ENCODE measurements around the gene ADK. TPM values are rescaled to one million over a fixed set of nuclear protein-coding genes. Genes with fewer than 3 reads are reported as not detected.
"Not testable (repeated sequence)": the region's sequence is repeated elsewhere in the genome, so short reads cannot be mapped to it uniquely, and the experiment has no call there.

ADK gene
- total and polyA plus RNA-seq, 11 donors = 20.8 to 55.5 (median 39.8) TPM

DNA sequence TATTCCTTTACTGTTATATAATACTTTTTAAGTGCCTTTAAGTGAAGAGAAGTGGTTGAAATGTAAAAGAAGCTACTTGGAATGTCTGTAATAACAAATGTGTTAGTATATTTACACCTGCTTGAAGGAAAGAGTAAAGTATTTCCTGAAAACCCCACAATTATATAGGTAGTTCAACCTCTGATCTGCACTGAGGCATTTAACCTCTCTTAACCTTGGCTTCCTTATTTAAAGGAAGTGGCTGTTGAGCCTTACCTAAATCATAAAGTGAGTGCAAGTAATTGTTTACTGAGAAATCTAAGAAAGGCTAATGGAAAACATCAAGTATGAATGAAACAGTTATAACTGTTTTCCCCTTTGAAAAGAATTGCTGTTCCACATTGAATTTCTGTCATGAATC lies 294.5 kb downstream of the ADK start:
- DNase-seq (no peak), ATAC-seq (no peak)
- no peaks in the 10 kb centered on the region for H3K36me3 ChIP-seq
- H3K27ac ChIP-seq = no peak overlapping the region
- no peak overlapping the region for H3K4me3 ChIP-seq
- TF ChIP-seq POLR2A (IDR thresholded peaks at IDR 0.05) = no peak
- TF ChIP-seq, protein P1, sequence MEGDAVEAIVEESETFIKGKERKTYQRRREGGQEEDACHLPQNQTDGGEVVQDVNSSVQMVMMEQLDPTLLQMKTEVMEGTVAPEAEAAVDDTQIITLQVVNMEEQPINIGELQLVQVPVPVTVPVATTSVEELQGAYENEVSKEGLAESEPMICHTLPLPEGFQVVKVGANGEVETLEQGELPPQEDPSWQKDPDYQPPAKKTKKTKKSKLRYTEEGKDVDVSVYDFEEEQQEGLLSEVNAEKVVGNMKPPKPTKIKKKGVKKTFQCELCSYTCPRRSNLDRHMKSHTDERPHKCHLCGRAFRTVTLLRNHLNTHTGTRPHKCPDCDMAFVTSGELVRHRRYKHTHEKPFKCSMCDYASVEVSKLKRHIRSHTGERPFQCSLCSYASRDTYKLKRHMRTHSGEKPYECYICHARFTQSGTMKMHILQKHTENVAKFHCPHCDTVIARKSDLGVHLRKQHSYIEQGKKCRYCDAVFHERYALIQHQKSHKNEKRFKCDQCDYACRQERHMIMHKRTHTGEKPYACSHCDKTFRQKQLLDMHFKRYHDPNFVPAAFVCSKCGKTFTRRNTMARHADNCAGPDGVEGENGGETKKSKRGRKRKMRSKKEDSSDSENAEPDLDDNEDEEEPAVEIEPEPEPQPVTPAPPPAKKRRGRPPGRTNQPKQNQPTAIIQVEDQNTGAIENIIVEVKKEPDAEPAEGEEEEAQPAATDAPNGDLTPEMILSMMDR (IDR thresholded peaks at IDR 0.05) = no peak
- intact Hi-C loops (cut with DNase I) = no loop called here
- H3K27me3 ChIP-seq = no peaks in the 10 kb centered on the region
- H3K4me1 ChIP-seq = peaks cover 0 to 3% (median 0%) of the 10 kb centered on the region in 12 donors
- H3K9me3 ChIP-seq = no peaks in the 10 kb centered on the region

DNA sequence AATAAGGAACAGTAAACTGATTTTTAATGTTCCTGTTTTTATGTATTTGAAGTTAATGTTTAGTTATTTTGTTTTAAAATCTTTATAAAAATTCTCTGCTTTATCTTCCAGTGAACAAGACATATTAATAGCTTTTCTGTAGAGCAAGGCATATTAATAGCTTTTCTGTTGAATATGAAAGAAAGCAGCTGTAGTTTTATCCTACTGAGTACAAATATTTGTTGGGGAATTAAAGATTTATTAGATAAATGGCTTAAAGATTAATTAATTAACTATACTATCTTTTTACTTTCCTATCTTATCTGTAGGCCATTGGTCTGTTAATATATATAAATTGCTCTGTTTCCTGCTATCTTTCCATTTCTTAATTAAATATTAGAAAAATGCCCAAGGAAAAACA lies 299.6 kb downstream of the ADK start:
- no peaks in the 10 kb centered on the region for H3K36me3 ChIP-seq
- H3K9me3 ChIP-seq = no peaks in the 10 kb centered on the region
- peaks cover 0 to 6% (median 0%) of the 10 kb centered on the region in 12 donors for H3K4me1 ChIP-seq
- H3K27me3 ChIP-seq = no peaks in the 10 kb centered on the region
- TF ChIP-seq POLR2A (IDR thresholded peaks at IDR 0.05) = no peak
- TF ChIP-seq, protein P1 (IDR thresholded peaks at IDR 0.05) = no peak
- intact Hi-C loops (cut with DNase I) = no loop called here
- H3K27ac ChIP-seq = no peak overlapping the region
- DNase-seq (no peak), ATAC-seq (no peak)
- no peak overlapping the region for H3K4me3 ChIP-seq

DNA sequence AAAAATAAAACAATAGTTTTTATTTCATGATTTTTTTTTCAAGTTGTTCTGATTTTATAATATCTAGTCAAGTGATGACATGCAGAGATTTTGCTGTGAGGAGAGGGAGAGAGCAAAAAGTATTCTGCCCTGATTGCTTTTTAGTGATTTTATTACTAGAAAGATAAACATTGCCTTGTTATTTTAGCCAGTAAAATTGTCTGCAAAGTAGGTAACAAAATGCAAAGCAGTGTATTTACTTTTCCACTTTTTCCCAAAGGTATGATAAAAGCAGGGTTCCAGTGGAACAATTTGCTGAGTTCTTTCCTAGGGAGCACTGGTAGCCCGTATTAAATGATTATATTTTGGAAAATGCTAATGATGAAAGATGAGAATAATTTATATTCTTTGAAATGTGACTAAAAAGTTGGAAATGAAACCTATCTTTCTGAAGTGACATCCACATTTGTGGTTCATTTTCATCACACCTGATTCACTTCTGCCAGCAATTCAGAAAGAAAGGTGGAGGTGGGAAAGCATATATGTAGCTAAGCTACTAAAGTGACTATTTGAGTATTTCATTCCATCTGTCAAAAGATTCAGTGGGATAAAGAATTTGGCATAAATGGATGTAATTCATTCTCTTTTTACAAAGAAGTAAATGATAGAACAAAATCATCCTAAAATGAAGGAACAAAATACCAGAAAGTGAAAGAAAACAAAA lies 300.3 kb downstream of the ADK start:
- no peak for TF ChIP-seq POLR2A (IDR thresholded peaks at IDR 0.05)
- TF ChIP-seq, protein P1 (IDR thresholded peaks at IDR 0.05) = no peak

DNA sequence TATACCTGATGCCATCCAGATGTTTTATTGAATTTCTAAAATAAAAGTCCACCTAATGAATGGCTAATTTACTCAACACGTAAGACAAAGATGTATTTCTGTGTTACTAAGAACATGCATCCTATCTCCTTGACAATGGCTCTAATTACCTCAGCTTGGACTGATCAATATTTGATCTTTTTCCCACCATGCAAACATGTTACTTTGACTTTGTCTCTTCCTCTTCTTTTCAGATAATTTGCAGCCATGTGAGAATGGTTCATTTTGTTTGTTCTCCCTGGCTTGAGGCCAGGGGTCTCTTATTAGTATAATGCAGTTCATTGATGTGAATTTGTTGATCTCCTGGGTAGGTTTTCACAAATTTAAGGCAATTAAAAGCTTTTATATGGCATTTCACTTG lies 302.1 kb downstream of the ADK start:
- ATAC-seq = no peak
- Histone ChIP-seq H3K27me3 (no peaks in the 10 kb centered on the region), H3K27ac (no peak overlapping the region), H3K4me1 (peaks cover 0 to 6% (median 0%) of the 10 kb centered on the region in 12 donors), H3K36me3 (no peaks in the 10 kb centered on the region), H3K4me3 (no peak overlapping the region), H3K9me3 (peaks cover 0 to 5% (median 0%) of the 10 kb centered on the region in 12 donors)
- intact Hi-C loops (cut with DNase I) = no loop called here
- TF ChIP-seq, protein P1 (IDR thresholded peaks at IDR 0.05) = no peak
- no peak for TF ChIP-seq POLR2A (IDR thresholded peaks at IDR 0.05)
- WGBS, 4 donors = 96 to 98% (median 97%) methylated on average over 1 of the region's 1 CpG
- no peak for DNase-seq

More for the DNA sequence above, 300.3 kb downstream of the ADK start:
- no peak overlapping the region for H3K4me3 ChIP-seq
- H3K9me3 ChIP-seq = no peaks in the 10 kb centered on the region
- H3K27me3 ChIP-seq = no peaks in the 10 kb centered on the region
- ATAC-seq (no peak), DNase-seq (no peak)
- 91 to 98% (median 92%) methylated on average over 1 of the region's 1 CpG for WGBS, 4 donors
- no peaks in the 10 kb centered on the region for H3K36me3 ChIP-seq
- intact Hi-C loops (cut with DNase I) = no loop called here
- peaks cover 0 to 6% (median 0%) of the 10 kb centered on the region in 12 donors for H3K4me1 ChIP-seq
- H3K27ac ChIP-seq = no peak overlapping the region

DNA sequence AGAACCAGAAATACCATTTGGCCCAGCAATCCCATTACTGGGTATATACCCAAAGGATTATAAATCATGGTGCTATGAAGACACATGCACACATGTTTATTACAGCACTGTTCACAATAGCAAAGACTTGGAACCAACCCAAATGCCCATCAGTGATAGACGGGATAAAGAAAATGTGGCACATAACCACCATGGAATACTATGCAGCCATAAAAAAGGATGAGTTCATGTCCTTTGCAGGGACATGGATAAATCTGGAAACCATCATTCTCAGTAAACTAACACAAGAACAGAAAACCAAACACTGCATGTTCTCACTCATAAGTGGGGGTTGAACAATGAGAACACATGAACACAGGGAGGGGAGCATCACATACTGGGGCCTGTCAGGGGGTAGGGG lies 306.5 kb downstream of the ADK start:
- H3K27ac ChIP-seq; H3K27me3 ChIP-seq; ATAC-seq; H3K36me3 ChIP-seq; H3K4me3 ChIP-seq; DNase-seq; intact Hi-C loops (cut with DNase I); H3K9me3 ChIP-seq: not testable (repeated sequence)
- WGBS, 4 donors = 92 to 100% (median 99%) methylated on average over 1 of the region's 1 CpG
- peaks cover 0 to 15% (median 3%) of the 10 kb centered on the region in 12 donors for H3K4me1 ChIP-seq

All from heart left ventricle (tissue), 16 donors.